ENCODE results near the gene RAB37. TPM values are rescaled to one million over a fixed set of nuclear protein-coding genes. Genes with fewer than 3 reads are reported as not detected.

The RAB37 gene
- total RNA-seq = under 1 TPM; 0.66 to 0.78 TPM

- Histone ChIP-seq H3K9me3 (no peaks in the 10 kb centered on the region), H3K36me3 (replicated peaks in 1 of 2; ENCODE audit: insufficient read depth in 1 of 2, low read depth in 2 of 2) (no peaks in the 10 kb centered on the region), H3K4me3 (no peak within 1 kb of the TSS), H3K4me1 (peaks cover 19% of the 10 kb centered on the region), H3K27ac (peak within 1 kb of the TSS; percentile 0 to 78 (median 48)), H3K27me3 (peaks cover 0 to 7% of the 10 kb centered on the region in 2 donors)
- 6 to 9% methylated on average over 6 to 38 of the region's 67 CpGs for WGBS, 2 donors
- TF ChIP-seq POLR2A (IDR thresholded peaks at IDR 0.05) (peak in 2 of 3 donors; percentile 28 to 32), CTCF (IDR thresholded peaks at IDR 0.05) (peak in 4 of 7 experiments; percentile 3 to 47 (median 34))
- intact Hi-C loops (cut with DNase I) = no loop called here
- peak; percentile 83 for ATAC-seq
- peak; percentile 57 to 77 (median 73) for DNase-seq
These were observed at the start of gene RAB37 for GRCh38 chr17:74736513-74737298. RAB37 (plus strand) TSS chr17:74737256; CDS start chr17:74737273, 17 bp downstream.

GRCh38 chr17:74687886-74688285 is 49.2 kb upstream of the RAB37 start:
- DNase-seq (no peak), ATAC-seq (no peak)
- H3K9me3 ChIP-seq = no peaks in the 10 kb centered on the region
- intact Hi-C loops (cut with DNase I) = no loop called here
- WGBS, 2 donors = 81 to 86% methylated on average over 3 of the region's 3 CpGs
- TF ChIP-seq CTCF (IDR thresholded peaks at IDR 0.05) (no peak), POLR2A (IDR thresholded peaks at IDR 0.05) (no peak)
- H3K36me3 ChIP-seq (replicated peaks in 1 of 2; ENCODE audit: insufficient read depth in 1 of 2, low read depth in 2 of 2) = no peaks in the 10 kb centered on the region
- no peak overlapping the region for H3K4me3 ChIP-seq
- H3K27me3 ChIP-seq = no peaks in the 10 kb centered on the region
- H3K4me1 ChIP-seq = no peaks in the 10 kb centered on the region
- H3K27ac ChIP-seq = no peak overlapping the region

GRCh38 chr17:74690409-74690825 is 46.6 kb upstream of the RAB37 start:
- Histone ChIP-seq H3K4me1 (no peaks in the 10 kb centered on the region), H3K4me3 (no peak overlapping the region), H3K36me3 (replicated peaks in 1 of 2; ENCODE audit: insufficient read depth in 1 of 2, low read depth in 2 of 2) (no peaks in the 10 kb centered on the region), H3K9me3 (no peaks in the 10 kb centered on the region), H3K27ac (peak overlapping the region in 1 of 4 donors; percentile 53), H3K27me3 (no peaks in the 10 kb centered on the region)
- 56 to 57% methylated on average over 6 of the region's 6 CpGs for WGBS, 2 donors
- TF ChIP-seq POLR2A (IDR thresholded peaks at IDR 0.05) (peak in 1 of 3 donors; percentile 25), CTCF (IDR thresholded peaks at IDR 0.05) (no peak)
- DNase-seq (peak in 1 of 4 donors; percentile 67), ATAC-seq (no peak)
- intact Hi-C loops (cut with DNase I) = no loop called here

- ATAC-seq = no peak
- TF ChIP-seq POLR2A (IDR thresholded peaks at IDR 0.05) (no peak), CTCF (IDR thresholded peaks at IDR 0.05) (no peak)
- no peaks in the 10 kb centered on the region for H3K27me3 ChIP-seq
- H3K9me3 ChIP-seq = no peaks in the 10 kb centered on the region
- no peak overlapping the region for H3K4me3 ChIP-seq
- no peaks in the 10 kb centered on the region for H3K4me1 ChIP-seq
- peak overlapping the region in 1 of 4 donors; percentile 53 for H3K27ac ChIP-seq
- H3K36me3 ChIP-seq (replicated peaks in 1 of 2; ENCODE audit: insufficient read depth in 1 of 2, low read depth in 2 of 2) = no peaks in the 10 kb centered on the region
- 68 to 71% methylated on average over 6 to 8 of the region's 8 CpGs for WGBS, 2 donors
- no peak for DNase-seq
- intact Hi-C loops (cut with DNase I) = no loop called here
These were observed 45.9 kb upstream of the RAB37 start for GRCh38 chr17:74691151-74691550.

Measured in body of pancreas (tissue), 4 donors.